Measurements from ENCODE around the gene PLEKHA6. TPM values are rescaled to one million over a fixed set of nuclear protein-coding genes. Genes with fewer than 3 reads are reported as not detected.

PLEKHA6 gene
- total RNA-seq, 1 experiment from 2014 or later, result 2.1 TPM

DNA sequence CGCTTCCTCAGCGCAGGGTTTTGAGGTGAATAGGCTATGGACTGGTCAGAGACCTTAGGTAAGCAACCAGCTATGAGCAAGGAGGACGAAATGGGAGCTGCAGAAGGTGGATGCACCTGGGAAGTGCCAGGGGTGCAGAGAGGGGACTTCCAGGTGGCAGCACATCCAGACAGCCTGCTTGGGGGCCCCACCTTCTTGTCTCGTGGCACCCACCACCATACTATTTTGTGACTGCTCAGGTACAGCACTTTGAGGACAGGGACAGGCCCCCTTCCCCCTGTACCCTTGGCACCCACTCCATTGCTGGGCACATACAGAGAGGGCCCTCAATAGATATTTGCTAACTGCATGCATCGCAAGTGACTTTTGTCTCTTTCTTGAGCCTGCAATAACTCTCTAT lies 162.7 kb downstream of the PLEKHA6 start:
- Histone ChIP-seq H3K4ac (ENCODE audit: low read depth, low read length) (no peak overlapping the region), H3K56ac (ENCODE audit: insufficient read length, low read depth, low read length) (no peak overlapping the region), H3K23me2 (ENCODE audit: insufficient read length, low read depth, low read length, poor library complexity, severe bottlenecking) (no peaks in the 10 kb centered on the region), H2BK20ac (ENCODE audit: low read depth, low read length, poor library complexity, severe bottlenecking) (no peak overlapping the region), H3K9ac (ENCODE audit: extremely low read depth, insufficient read length, low read length) (no peak overlapping the region), H3K4me2 (ENCODE audit: insufficient read depth, insufficient read length, low read length) (no peak overlapping the region), H3K27me3 (ENCODE audit: insufficient read depth, low read length) (no peaks in the 10 kb centered on the region), H3K79me1 (ENCODE audit: insufficient read depth, low read depth, low read length, poor library complexity, severe bottlenecking) (no peaks in the 10 kb centered on the region), H3K4me1 (ENCODE audit: insufficient read depth, low read length) (no peaks in the 10 kb centered on the region; the same call in 1 of the 2 replicates), H3K9me3 (ENCODE audit: control insufficient read depth, low read depth, low read length) (no peaks in the 10 kb centered on the region), H2BK120ac (ENCODE audit: low read depth, low read length, poor library complexity, severe bottlenecking) (no peak overlapping the region), H4K5ac (ENCODE audit: insufficient read length, low read depth, low read length) (no peak overlapping the region), H3K14ac (ENCODE audit: insufficient read depth, low read length) (no peak overlapping the region; the same call in 1 of the 2 replicates), H2BK12ac (ENCODE audit: insufficient read length, low read depth, low read length) (no peak overlapping the region), H2AFZ (ENCODE audit: low read length) (no peak overlapping the region), H3T11ph (ENCODE audit: low read length) (no peak overlapping the region), H2AK5ac (ENCODE audit: insufficient read length, low read length) (no peak overlapping the region), H3K18ac (ENCODE audit: insufficient read length, low read depth, low read length) (no peak overlapping the region), H3K23ac (ENCODE audit: insufficient read length, low read depth, low read length) (no peak overlapping the region), H4K20me1 (ENCODE audit: control insufficient read depth, insufficient read depth, insufficient read length) (no peaks in the 10 kb centered on the region), H4K8ac (replicated peaks; ENCODE audit: insufficient read length, low read depth, low read length) (no peak overlapping the region), H3K27ac (ENCODE audit: insufficient read length, low read depth, low read length) (no peak overlapping the region), H2BK5ac (ENCODE audit: insufficient read length, low read length) (no peak overlapping the region), H3K79me2 (ENCODE audit: insufficient read depth, low read length) (no peaks in the 10 kb centered on the region), H4K91ac (ENCODE audit: insufficient read length, low read depth, low read length) (no peak overlapping the region), H2BK15ac (ENCODE audit: low read depth, low read length) (no peak overlapping the region)
- TF ChIP-seq, protein P1, sequence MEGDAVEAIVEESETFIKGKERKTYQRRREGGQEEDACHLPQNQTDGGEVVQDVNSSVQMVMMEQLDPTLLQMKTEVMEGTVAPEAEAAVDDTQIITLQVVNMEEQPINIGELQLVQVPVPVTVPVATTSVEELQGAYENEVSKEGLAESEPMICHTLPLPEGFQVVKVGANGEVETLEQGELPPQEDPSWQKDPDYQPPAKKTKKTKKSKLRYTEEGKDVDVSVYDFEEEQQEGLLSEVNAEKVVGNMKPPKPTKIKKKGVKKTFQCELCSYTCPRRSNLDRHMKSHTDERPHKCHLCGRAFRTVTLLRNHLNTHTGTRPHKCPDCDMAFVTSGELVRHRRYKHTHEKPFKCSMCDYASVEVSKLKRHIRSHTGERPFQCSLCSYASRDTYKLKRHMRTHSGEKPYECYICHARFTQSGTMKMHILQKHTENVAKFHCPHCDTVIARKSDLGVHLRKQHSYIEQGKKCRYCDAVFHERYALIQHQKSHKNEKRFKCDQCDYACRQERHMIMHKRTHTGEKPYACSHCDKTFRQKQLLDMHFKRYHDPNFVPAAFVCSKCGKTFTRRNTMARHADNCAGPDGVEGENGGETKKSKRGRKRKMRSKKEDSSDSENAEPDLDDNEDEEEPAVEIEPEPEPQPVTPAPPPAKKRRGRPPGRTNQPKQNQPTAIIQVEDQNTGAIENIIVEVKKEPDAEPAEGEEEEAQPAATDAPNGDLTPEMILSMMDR (conservative IDR thresholded peaks at IDR 0.05), result no peak
- WGBS (ENCODE audit: extremely low coverage, insufficient read length, low lambda C conversion rate), result no CpG with 5 or more reads among the region's 5 CpGs
- Mint-ChIP-seq H3K27ac (no peak overlapping the region), H3K9me3 (peaks cover 0 to 5% of the 10 kb centered on the region in 2 experiments; a peak in 1 of 5 replicates), H3K27me3 (ENCODE audit: low read depth) (peaks cover 28% of the 10 kb centered on the region), H3K36me3 (ENCODE audit: insufficient read depth in 1 of 3, low read depth in 3 of 3) (no peaks in the 10 kb centered on the region; a peak in 2 of 7 replicates), H3K4me3 (no peak overlapping the region), H3K4me1 (peaks cover 4 to 13% of the 10 kb centered on the region in 2 experiments; a peak in 3 of 4 replicates)
- DNase-seq, result no peak
